Measurements from ENCODE around the gene OGFOD3.
"Not testable (repeated sequence)": the region's sequence is repeated elsewhere in the genome, so short reads cannot be mapped to it uniquely, and the experiment has no call there.

OGFOD3 gene

GRCh38 chr17:82432017-82432416 is 13.6 kb upstream of the OGFOD3 start:
- DNase-seq, result no peak

GRCh38 chr17:82429824-82430223 is 11.4 kb upstream of the OGFOD3 start:
- DNase-seq, result no peak

- no peak for DNase-seq
Observed at GRCh38 chr17:82428546-82428945, 10.2 kb upstream of the OGFOD3 start.

- no peak for DNase-seq
Observed at GRCh38 chr17:82424863-82425159, 6.4 kb upstream of the OGFOD3 start.

- DNase-seq, result no peak
Observed at GRCh38 chr17:82424001-82424862, 5.8 kb upstream of the OGFOD3 start.

GRCh38 chr17:82419540-82419939 is 1.2 kb upstream of the OGFOD3 start:
- DNase-seq, result no peak

- DNase-seq, result no peak
Observed at GRCh38 chr17:82416771-82417170, 1.6 kb downstream of the OGFOD3 start.

GRCh38 chr17:82416264-82416663 is 2.1 kb downstream of the OGFOD3 start:
- DNase-seq, result no peak

GRCh38 chr17:82415786-82416185 is 2.6 kb downstream of the OGFOD3 start:
- no peak for DNase-seq

GRCh38 chr17:82415336-82415735 is 3.0 kb downstream of the OGFOD3 start:
- DNase-seq, result no peak

GRCh38 chr17:82414548-82415281 is 3.7 kb downstream of the OGFOD3 start:
- DNase-seq, result no peak

- DNase-seq, result no peak
Observed at GRCh38 chr17:82412535-82413520, 5.6 kb downstream of the OGFOD3 start.

- not testable (repeated sequence) for DNase-seq
Observed at GRCh38 chr17:82412081-82412480, 6.3 kb downstream of the OGFOD3 start.

- DNase-seq, result no peak
Observed at GRCh38 chr17:82411396-82412053, 6.9 kb downstream of the OGFOD3 start.

- no peak for DNase-seq
Observed at GRCh38 chr17:82410014-82410716, 8.2 kb downstream of the OGFOD3 start.

GRCh38 chr17:82408938-82409318 is 9.5 kb downstream of the OGFOD3 start:
- DNase-seq, result no peak

GRCh38 chr17:82408288-82408937 is 10.0 kb downstream of the OGFOD3 start:
- DNase-seq, result no peak

GRCh38 chr17:82407255-82407654 is 11.1 kb downstream of the OGFOD3 start:
- no peak for DNase-seq

- no peak for DNase-seq
Observed at GRCh38 chr17:82406131-82406671, 12.2 kb downstream of the OGFOD3 start.

GRCh38 chr17:82405051-82405450 is 13.3 kb downstream of the OGFOD3 start:
- DNase-seq, result no peak

Data from NCI-H2171 (cell line).